ENCODE measurements around the gene NKD2. TPM values are rescaled to one million over a fixed set of nuclear protein-coding genes. Genes with fewer than 3 reads are reported as not detected.
"Not testable (repeated sequence)": the region's sequence is repeated elsewhere in the genome, so short reads cannot be mapped to it uniquely, and the experiment has no call there.

Gene NKD2
- total RNA-seq, 1 donor from 2014 or later = 2.8 TPM

DNA sequence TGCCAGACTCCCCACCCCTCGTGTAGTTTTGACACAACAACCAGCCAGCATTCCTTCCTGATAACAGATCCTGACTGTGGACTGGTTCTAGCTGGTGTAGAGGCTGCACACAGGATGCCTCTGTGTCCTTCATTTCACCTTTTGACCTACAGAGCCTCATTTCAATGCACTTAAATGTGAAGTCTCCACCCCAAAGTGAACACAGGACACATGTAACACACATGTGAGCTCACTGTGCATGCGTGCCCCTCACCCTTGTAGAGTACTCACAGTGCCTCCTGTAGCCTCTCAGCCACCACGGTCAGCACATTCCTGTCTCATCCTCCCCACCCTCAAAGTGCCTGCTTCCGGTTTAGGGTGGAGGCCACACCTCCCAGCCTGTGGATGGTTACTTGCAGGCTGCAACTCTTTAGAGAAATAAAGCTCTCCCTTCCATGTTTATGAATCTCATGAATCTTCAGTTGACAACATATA is 11.6 kb upstream of the NKD2 start:
- intact Hi-C loops (cut with DNase I) = loop anchor here (10.0 kb wide), 1 partner anchor 138 kb away; no protein-coding TSS in a partner anchor
- DNase-seq (peak; percentile 52), ATAC-seq (ENCODE audit: poor library complexity) (no peak)

GRCh38 chr5:997711-998110 is 10.9 kb upstream of the NKD2 start:
- intact Hi-C loops (cut with DNase I) = loop anchor here (10.0 kb wide), 1 partner anchor 137 kb away; no protein-coding TSS in a partner anchor
- DNase-seq (peak; percentile 31), ATAC-seq (ENCODE audit: poor library complexity) (no peak)

GRCh38 chr5:998246-999031 is 10.2 kb upstream of the NKD2 start:
- DNase-seq (peak; percentile 34), ATAC-seq (ENCODE audit: poor library complexity) (no peak)
- intact Hi-C loops (cut with DNase I) = loop anchor here (10.0 kb wide), 1 partner anchor 136 kb away; no protein-coding TSS in a partner anchor

- DNase-seq (peak; percentile 38), ATAC-seq (ENCODE audit: poor library complexity) (peak; percentile 2)
- intact Hi-C loops (cut with DNase I) = loop anchor here (10.0 kb wide), 1 partner anchor 136 kb away; no protein-coding TSS in a partner anchor
Observed at GRCh38 chr5:999032-999501, 9.5 kb upstream of the NKD2 start.

- intact Hi-C loops (cut with DNase I) = loop anchor here (10.0 kb wide), 1 partner anchor 135 kb away; no protein-coding TSS in a partner anchor
- DNase-seq (no peak), ATAC-seq (ENCODE audit: poor library complexity) (no peak)
Observed at GRCh38 chr5:999724-1000123, 8.9 kb upstream of the NKD2 start.

DNA sequence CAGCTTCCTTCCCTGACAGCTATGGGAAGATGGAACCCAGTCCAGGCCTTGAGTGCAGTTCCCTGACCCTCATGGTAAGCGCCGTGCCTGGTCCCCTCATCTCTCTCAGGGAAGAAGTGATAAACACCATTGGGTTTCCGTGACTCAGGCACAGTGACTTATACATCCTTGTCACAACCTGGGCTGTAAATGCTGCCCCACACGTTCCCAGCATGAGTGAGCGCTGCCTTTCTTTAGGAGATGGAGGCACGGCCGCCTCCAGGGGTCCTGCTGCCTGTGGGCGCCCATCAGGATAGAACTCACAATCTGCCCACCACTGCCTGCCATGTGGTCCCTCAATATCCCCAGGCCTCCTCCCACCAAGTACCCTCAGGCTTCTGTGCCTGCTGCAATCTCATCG is 8.3 kb upstream of the NKD2 start:
- ATAC-seq (ENCODE audit: poor library complexity) (no peak), DNase-seq (no peak)
- intact Hi-C loops (cut with DNase I) = no loop called here

- intact Hi-C loops (cut with DNase I); ATAC-seq (ENCODE audit: poor library complexity); DNase-seq: not testable (repeated sequence)
Observed at GRCh38 chr5:1000831-1001230, 7.8 kb upstream of the NKD2 start.

GRCh38 chr5:1001406-1002270 is 7.0 kb upstream of the NKD2 start:
- intact Hi-C loops (cut with DNase I) = no loop called here
- ATAC-seq (ENCODE audit: poor library complexity) = no peak
- DNase-seq = no peak

- intact Hi-C loops (cut with DNase I) = no loop called here
- ATAC-seq (ENCODE audit: poor library complexity) (no peak), DNase-seq (no peak)
Observed at GRCh38 chr5:1002271-1002546, 6.4 kb upstream of the NKD2 start.

GRCh38 chr5:1002836-1003235 is 5.8 kb upstream of the NKD2 start:
- DNase-seq (no peak), ATAC-seq (ENCODE audit: poor library complexity) (no peak)
- intact Hi-C loops (cut with DNase I) = no loop called here

DNA sequence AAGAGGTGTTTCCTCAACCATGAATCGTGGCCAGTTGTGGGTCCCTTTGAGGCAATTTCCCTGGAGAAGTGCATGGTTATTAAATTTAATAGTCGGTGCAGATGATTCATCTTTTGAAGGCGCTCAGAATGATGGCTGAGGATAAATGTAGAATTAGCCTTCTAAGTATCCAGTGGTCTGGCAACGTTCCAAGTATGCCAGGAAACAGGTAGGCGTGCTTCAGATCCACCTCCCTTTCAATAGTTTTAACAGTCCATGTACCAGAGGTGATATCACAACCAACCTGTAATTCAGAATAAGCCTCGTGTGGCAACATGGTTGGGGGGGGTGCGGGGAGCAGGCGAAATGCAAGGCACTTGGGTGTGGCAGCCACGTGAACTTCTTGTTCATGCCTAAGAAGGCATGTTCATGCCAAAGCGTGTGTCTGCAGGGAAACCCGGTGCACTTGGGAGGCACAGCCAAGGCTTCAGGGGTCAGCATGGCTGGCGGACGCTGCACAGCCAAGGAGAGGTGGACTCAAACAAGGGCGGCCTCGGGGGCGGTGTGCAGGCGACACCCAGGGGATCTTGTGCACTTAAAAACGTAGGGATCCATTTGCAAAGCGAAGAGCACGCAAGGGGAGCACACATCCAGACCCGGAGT is 5.2 kb upstream of the NKD2 start:
- intact Hi-C loops (cut with DNase I) = no loop called here
- no peak for DNase-seq
- no peak for ATAC-seq (ENCODE audit: poor library complexity)

DNA sequence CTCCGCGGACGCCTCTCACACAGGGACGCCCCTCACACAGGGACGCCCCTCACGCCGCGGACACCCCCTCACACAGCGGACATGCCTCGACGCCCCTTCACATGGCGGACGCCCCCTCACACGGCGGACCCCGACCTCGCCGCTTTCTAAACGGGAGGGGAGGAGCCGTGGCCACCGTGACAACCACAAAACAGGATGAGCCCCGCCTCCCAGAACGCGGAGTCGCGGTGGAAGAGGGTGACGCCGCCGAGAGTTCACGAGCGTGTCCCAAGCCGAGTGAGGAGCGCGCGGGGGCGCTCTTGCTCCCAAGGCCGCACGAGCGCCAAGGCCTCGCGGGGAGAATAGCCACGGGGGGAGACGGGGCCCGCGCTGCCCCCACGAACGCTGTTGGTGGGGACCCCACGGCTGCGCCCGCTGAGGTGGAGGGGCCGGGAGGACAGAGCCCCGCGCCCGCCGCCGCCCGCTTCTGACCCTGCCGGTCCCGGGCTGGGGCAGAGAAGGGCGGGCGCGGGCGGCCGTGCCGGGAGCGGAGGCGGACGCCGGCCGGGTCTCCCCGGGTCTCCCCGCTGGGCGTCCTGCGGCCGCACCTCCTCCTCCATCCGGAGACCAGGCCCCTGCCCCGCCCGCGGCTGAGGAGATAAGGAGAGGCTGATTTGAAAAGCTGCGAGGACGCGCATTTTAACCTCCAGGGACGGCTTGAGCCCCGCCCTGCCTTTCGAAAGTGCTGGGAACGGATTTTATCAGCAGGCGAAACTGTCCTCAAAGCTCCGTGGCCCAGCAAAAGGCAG is 3.9 kb upstream of the NKD2 start:
- ATAC-seq (ENCODE audit: poor library complexity) = peak; percentile 86
- intact Hi-C loops (cut with DNase I) = no loop called here
- DNase-seq = peak; percentile 92

DNA sequence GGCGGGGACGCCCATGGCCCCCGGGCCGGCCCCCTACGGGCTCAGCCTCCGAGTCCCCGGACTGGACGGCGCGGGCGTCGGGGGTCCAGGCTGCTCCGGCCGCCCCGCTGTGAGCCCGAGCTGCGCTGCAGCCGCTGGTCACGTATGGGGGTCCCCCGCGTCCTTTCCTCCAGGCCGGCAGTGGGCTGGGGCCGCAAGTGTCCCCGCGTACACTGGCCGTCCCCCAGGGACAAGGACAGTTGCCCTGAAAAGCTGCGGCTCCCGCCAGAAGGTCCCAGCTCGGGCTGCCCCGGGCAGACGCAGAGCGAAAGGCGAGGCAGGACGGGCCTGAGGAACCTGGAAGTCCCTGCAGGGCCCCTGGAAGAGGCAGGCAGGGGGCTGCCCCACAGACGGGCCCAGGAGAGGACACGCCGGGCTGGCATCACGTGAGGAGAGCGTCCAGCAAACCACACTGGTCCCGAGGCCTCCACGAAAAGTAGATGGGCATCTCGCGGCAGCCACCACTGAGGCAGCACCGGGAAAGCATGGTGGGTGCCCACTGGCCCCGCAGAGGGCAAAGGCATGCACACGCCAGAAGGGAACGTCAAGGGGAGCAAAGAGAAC is 3.3 kb upstream of the NKD2 start:
- DNase-seq (peak; percentile 48), ATAC-seq (ENCODE audit: poor library complexity) (no peak)
- intact Hi-C loops (cut with DNase I) = no loop called here

DNA sequence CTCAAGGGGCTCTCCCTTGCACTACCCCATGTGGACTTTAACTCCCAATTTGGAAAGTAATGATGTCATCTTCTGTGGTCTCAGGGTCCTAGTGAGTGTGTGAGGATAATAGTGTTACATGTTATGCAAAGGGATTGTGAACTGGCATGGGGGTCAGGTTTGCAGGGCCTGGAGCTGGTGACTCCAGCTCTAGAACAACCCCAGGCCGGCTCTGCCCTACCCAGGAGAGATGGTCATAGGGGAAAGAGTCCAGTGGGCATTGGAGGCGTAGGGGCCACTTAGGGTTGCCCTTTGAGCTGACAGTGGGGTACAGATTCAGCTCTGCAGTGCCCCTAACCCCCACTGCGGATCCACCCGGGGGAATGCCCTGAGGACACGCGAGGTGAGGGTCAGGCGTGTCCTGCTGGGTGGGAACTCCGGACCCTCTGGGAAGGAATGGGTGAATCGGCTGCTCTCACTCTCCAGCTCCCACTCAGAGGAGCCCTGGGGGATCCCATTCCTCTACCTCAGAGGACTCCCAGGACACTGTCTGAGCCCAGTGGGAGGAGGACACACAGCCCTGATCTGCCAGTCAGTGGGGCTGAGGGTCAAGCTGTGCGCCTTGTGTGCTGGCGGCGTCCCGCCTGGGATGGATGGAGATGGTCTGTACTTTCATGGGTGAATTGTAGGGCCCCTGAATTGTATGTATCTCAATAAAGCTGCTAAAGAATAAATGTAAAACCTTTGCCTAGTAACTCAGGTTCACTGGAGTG is 2.5 kb upstream of the NKD2 start:
- DNase-seq = peak; percentile 40
- intact Hi-C loops (cut with DNase I) = no loop called here
- no peak for ATAC-seq (ENCODE audit: poor library complexity)

GRCh38 chr5:1006656-1007071 is 1.9 kb upstream of the NKD2 start:
- ATAC-seq (ENCODE audit: poor library complexity) (no peak), DNase-seq (no peak)
- intact Hi-C loops (cut with DNase I) = no loop called here

DNA sequence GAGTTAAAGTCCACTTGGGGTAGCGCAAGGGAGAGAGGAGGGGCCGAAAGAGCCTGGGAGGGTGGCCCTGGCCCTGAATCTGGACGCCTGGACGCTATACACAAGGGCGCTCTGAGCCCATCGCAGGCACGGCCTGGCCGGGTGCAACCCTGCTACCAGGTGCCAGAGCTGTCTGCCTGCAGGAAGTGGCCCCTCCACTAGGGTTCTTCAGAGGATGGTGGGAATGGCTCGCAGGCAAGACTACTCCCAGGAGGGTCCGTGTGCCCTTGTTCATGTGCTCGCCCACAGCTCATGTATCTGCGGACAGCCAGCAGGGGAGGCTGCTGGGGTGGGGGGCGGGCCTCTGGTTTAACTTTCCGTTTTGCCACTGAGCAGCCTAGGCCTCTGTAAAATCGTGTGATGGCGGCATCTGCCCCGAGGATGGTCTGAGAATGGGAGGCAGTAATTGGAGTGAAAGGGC is 1.4 kb upstream of the NKD2 start:
- ATAC-seq (ENCODE audit: poor library complexity) = no peak
- DNase-seq = no peak
- intact Hi-C loops (cut with DNase I) = no loop called here
